K562 (cell line): ENCODE measurements around the gene HOXD1. TPM values are rescaled to one million over a fixed set of nuclear protein-coding genes. Genes with fewer than 3 reads are reported as not detected.

Experiments
- ATAC-seq: fragments of 200-7000 bp; cut with Tn5 transposase; 3 replicates; pipeline ENCODE4 v1.9.1; 2020; ENCODE audit warnings: moderate library complexity
- BruUV-seq: library from RNA; stranded (reverse); fragments of 400-500 nt; replicated peaks from 2 replicates; lab custom pipeline; 2021; lab: Mats Ljungman, UMichigan
- CTCF ChIA-PET: fragments of 300-600 bp; formaldehyde crosslinking; extraction: SDS; loops from one replicate; lab custom pipeline; 2021; ENCODE audit warnings: low intra/inter-chr PET ratio; lab: Yijun Ruan, JAX
- POLR2A ChIA-PET: fragments of 300-600, 350-650 bp; sonication (Branson Sonifier 250); formaldehyde crosslinking; extraction: SDS; loops from one replicate; lab custom pipeline; 2021; ENCODE audit warnings: antibody characterized with exemption, inconsistent platforms; lab: Yijun Ruan, JAX
- DNase-seq, 4 experiments: peaks; one replicate each; pipeline versions ENCODE4 v3.0.0 to v3.0.0-alpha.2; 2011 to 2018; ENCODE audit warnings: low spot score in 3 of 4, mixed read lengths in 3 of 4; ENCODE audit errors: extremely low read depth in 1 of 4
- FAIRE-seq: peaks from 2 replicates; lab custom pipeline; 2011; peaks lifted over from hg19 to GRCh38; lab: Jason Lieb, UNC
- H2AFZ ChIP-seq: 2 replicates; pipeline ENCODE4 v1.6.0; 2011; ENCODE audit warnings: low read depth, low read length, control low read depth, inconsistent platforms
- H3K27ac ChIP-seq: fragments of 200-600 bp; 3 replicates; pipeline ENCODE4 v1.8.0; 2011; ENCODE audit warnings: low read depth, mild to moderate bottlenecking, control low read depth, inconsistent platforms, low read length, moderate library complexity, mixed read lengths; ENCODE audit errors: extremely low read depth
- H3K27me3 ChIP-seq, 2 experiments: fragments of 300-600 bp in 1 of 2; 2 replicates in 1 of 2; 3 replicates in 1 of 2; pipeline versions ENCODE4 v1.6.0 to v1.8.0; 2011; ENCODE audit warnings: inconsistent platforms in 2 of 2, low read length in 2 of 2, mild to moderate bottlenecking in 1 of 2, mixed read lengths in 1 of 2, moderate library complexity in 1 of 2; ENCODE audit not compliant: control insufficient read depth in 2 of 2, insufficient read depth in 2 of 2
- H3K36me3 ChIP-seq: fragments of 300-600 bp; 3 replicates; pipeline ENCODE4 v1.8.0; 2011; ENCODE audit warnings: mild to moderate bottlenecking, low read length, inconsistent platforms; ENCODE audit not compliant: control insufficient read depth, insufficient read depth
- H3K4me1 ChIP-seq, 2 experiments: fragments of 200-600 bp in 1 of 2; replicated peaks in 1 of 2; 2 replicates in 1 of 2; 3 replicates in 1 of 2; pipeline versions ENCODE4 v1.5.1 to v1.8.0; 2011; ENCODE audit warnings: inconsistent platforms in 2 of 2, low read length in 2 of 2, mild to moderate bottlenecking in 1 of 2, mixed read lengths in 1 of 2, moderate library complexity in 1 of 2; ENCODE audit not compliant: control insufficient read depth in 2 of 2, insufficient read depth in 2 of 2
- H3K4me2 ChIP-seq: 2 replicates; pipeline ENCODE4 v1.6.1; 2011; ENCODE audit warnings: low read length, control low read depth, inconsistent platforms, mixed read lengths; ENCODE audit not compliant: insufficient read depth
- H3K4me3 ChIP-seq: fragments of 200-600 bp; sonication (generic), shearing (Covaris generic); 2 replicates; pipeline ENCODE4 v1.5.1; 2016; ENCODE audit warnings: control low read depth, inconsistent platforms
- H3K79me2 ChIP-seq: fragments of 200-600 bp; 3 replicates; pipeline ENCODE4 v1.8.0; 2011; ENCODE audit warnings: low read length, inconsistent platforms; ENCODE audit not compliant: control insufficient read depth, insufficient read depth
- H3K9ac ChIP-seq, 2 experiments: 2 replicates each; pipeline versions ENCODE4 v1.6.0 to v1.6.1; 2011; ENCODE audit warnings: low read depth in 2 of 2, low read length in 2 of 2, control low read depth in 1 of 2, inconsistent platforms in 1 of 2, mild to moderate bottlenecking in 1 of 2, mixed read lengths in 1 of 2; ENCODE audit not compliant: insufficient read depth in 1 of 2
- H3K9me1 ChIP-seq: one replicate; pipeline ENCODE4 v1.6.0; 2011; ENCODE audit warnings: inconsistent platforms, mild to moderate bottlenecking, low read length, moderate library complexity; ENCODE audit not compliant: control insufficient read depth, insufficient read depth
- H3K9me3 ChIP-seq: replicated peaks from 2 replicates; pipeline ENCODE4 v1.5.1; 2011; ENCODE audit warnings: low read depth, low read length, inconsistent platforms; ENCODE audit not compliant: control insufficient read depth, insufficient read depth
- H4K20me1 ChIP-seq: replicated peaks from 2 replicates; pipeline ENCODE4 v1.6.1; 2011; ENCODE audit warnings: low read length, inconsistent platforms, mixed read lengths; ENCODE audit not compliant: control insufficient read depth, insufficient read depth
- ARID4B ChIP-seq: sonication (generic); formaldehyde crosslinking; IDR thresholded peaks from 2 replicates; pipeline ENCODE4 v1.8.0; 2022; ENCODE audit warnings: mild to moderate bottlenecking, missing genetic modification reagents
- ASH1L ChIP-seq: fragments of 450-650 bp; IDR thresholded peaks from 2 replicates; pipeline ENCODE4 v1.6.1; 2018; ENCODE audit warnings: borderline replicate concordance, mild to moderate bottlenecking, low read depth; ENCODE audit not compliant: partially characterized antibody
- CTCFL ChIP-seq: IDR thresholded peaks from 2 replicates; pipeline ENCODE4 v1.6.1; 2011; ENCODE audit warnings: borderline replicate concordance, low read depth, mild to moderate bottlenecking, moderate library complexity, low read length; ENCODE audit not compliant: insufficient read depth, poor library complexity, severe bottlenecking
- HMG20B ChIP-seq: fragments of 250-450 bp; sonication (Bioruptor Pico); IDR thresholded peaks from 2 replicates; pipeline ENCODE4 v1.5.0; 2021; ENCODE audit warnings: mild to moderate bottlenecking
- KAT7 ChIP-seq: sonication (generic); formaldehyde crosslinking; IDR thresholded peaks from 2 replicates; pipeline ENCODE4 v1.8.0; 2022; ENCODE audit warnings: missing genetic modification reagents, mild to moderate bottlenecking, borderline replicate concordance
- KLF13 ChIP-seq: fragments of 450-650 bp; IDR thresholded peaks from 2 replicates; pipeline ENCODE4 v1.6.1; 2016; ENCODE audit warnings: missing genetic modification characterization, low read depth, mild to moderate bottlenecking, missing compliant biosample characterization, moderate library complexity, borderline replicate concordance
- POLR2A ChIP-seq: fragments of 450-650 bp; conservative IDR thresholded peaks from 2 replicates; pipeline ENCODE4 v1.6.1; 2016
- ZBTB5 ChIP-seq: fragments of 450-650 bp; IDR thresholded peaks from 2 replicates; pipeline ENCODE4 v1.6.1; 2017; ENCODE audit warnings: antibody characterized with exemption
- ZC3H8 ChIP-seq: fragments of 450-650 bp; IDR thresholded peaks from 2 replicates; pipeline ENCODE4 v1.6.1; 2017
- ZFP1 ChIP-seq: fragments of 450-650 bp; formaldehyde crosslinking; IDR thresholded peaks from 2 replicates; pipeline ENCODE4 v1.4.0; 2020; ENCODE audit warnings: mild to moderate bottlenecking, mixed read lengths
- ZNF639 ChIP-seq, 2 experiments: fragments of 200-800 bp in 1 of 2; sonication (Bioruptor generic) in 1 of 2; sonication (generic) in 1 of 2; formaldehyde crosslinking in 1 of 2; IDR thresholded peaks in 1 of 2; conservative IDR thresholded peaks in 1 of 2; 2 replicates each; pipeline versions ENCODE4 v1.5.0 to v1.6.1; 2016 to 2020; ENCODE audit warnings: missing compliant biosample characterization in 1 of 2, missing genetic modification characterization in 1 of 2, missing genetic modification reagents in 1 of 2
- WGBS: fragments of 100-300 bp; shearing (Covaris generic); methylation state at CpG from one replicate; pipeline ENCODE4 v1.1.6; 2016; ENCODE audit warnings: low coverage, mixed read lengths; ENCODE audit not compliant: insufficient coverage; ENCODE audit errors: missing lambda C conversion rate; 5-methylcytosine and 5-hydroxymethylcytosine counted together
- in situ Hi-C: fragments of 300-500 bp; cut with MboI; formaldehyde crosslinking; loops from 4 replicates; pipeline ENCODE4 v1.15.0; 2018; ENCODE audit warnings: inconsistent platforms, mixed read lengths
- intact Hi-C: fragments of 100-400 bp; cut with micrococcal nuclease; formaldehyde crosslinking; loops from 2 replicates; pipeline ENCODE4 v1.14.2; 2022
- polyA plus RNA-seq, 8 experiments: library from polyadenylated mRNA; depleted of rRNA in 4 of 8; stranded (reverse) in 5 of 8; unstranded in 3 of 8; fragments of >200 nt; fragmentation: Nextera tagmentation in 2 of 8; fragmentation: Illumina TruSeq in 1 of 8; extraction: Ambion mirVana in 2 of 8; extraction: Trizol in 1 of 8; gene quantifications; 2 replicates each; pipeline versions ENCODE4 v1.2.1 to v1.2.3, GENCODE V29; 2011 to 2014; ENCODE audit warnings: inconsistent platforms in 1 of 8, missing spikeins in 1 of 8
- total RNA-seq, 7 experiments: library from RNA; depleted of rRNA in 6 of 7; stranded (reverse); fragments of >200 nt in 6 of 7; fragmentation: Illumina TruSeq in 2 of 7; extraction: Trizol in 2 of 7; gene quantifications; 2 replicates each; pipeline versions ENCODE4 v1.2.1 to v1.2.3, GENCODE V29; 2011 to 2021; ENCODE audit warnings: low replicate concordance in 1 of 7

Gene HOXD1
- total and polyA plus RNA-seq, 9 of the 15 experiments (the other 6 are each of a cell fraction or from before 2014, with no cell fraction given): not detected

- no peaks in the 10 kb centered on the region for H3K9me1 ChIP-seq
- in situ Hi-C loops: loop anchor here (25.0 kb wide), 2 partner anchors 665 to 1615 kb away; no protein-coding TSS in a partner anchor
- BruUV-seq: no TSS peak
- no peak for TF ChIP-seq KAT7
- no peak for TF ChIP-seq ZC3H8
- no peak for TF ChIP-seq POLR2A
- TF ChIP-seq ZBTB5: no peak
- TF ChIP-seq CTCFL: no peak
- no peak for TF ChIP-seq ZNF639 (CRISPR knock-in tag; conservative IDR thresholded peaks at IDR 0.05 in 1 of 2, IDR thresholded peaks at IDR 0.05 in 1 of 2)
- TF ChIP-seq KLF13: no peak
- no peak for TF ChIP-seq ZFP1 (CRISPR knock-in tag)
- TF ChIP-seq ASH1L: no peak
- TF ChIP-seq ARID4B (CRISPR knock-in tag): no peak
- TF ChIP-seq HMG20B (CRISPR knock-in tag): no peak
Measured at GRCh38 chr2:176147210-176147799, 41.2 kb upstream of the HOXD1 start.

More at GRCh38 chr2:176147210-176147799, 41.2 kb upstream of the HOXD1 start:
- POLR2A ChIA-PET: no interaction called here
- Histone ChIP-seq H4K20me1 (no peaks in the 10 kb centered on the region; the same call in 1 of the 2 replicates), H3K9me3 (no peaks in the 10 kb centered on the region), H3K27me3 (peaks cover 58 to 61% of the 10 kb centered on the region in 2 experiments), H3K9ac (no peak overlapping the region), H3K27ac (no peak overlapping the region), H3K4me2 (no peak overlapping the region), H3K36me3 (no peaks in the 10 kb centered on the region), H3K4me3 (no peak overlapping the region), H3K4me1 (peaks cover 0 to 7% of the 10 kb centered on the region in 2 experiments; a peak in 1 of 5 replicates), H2AFZ (no peak overlapping the region), H3K79me2 (no peaks in the 10 kb centered on the region)
- intact Hi-C loops: loop anchor here (10.0 kb wide), 2 partner anchors 227 to 1607 kb away; no protein-coding TSS in a partner anchor
- CTCF ChIA-PET: no interaction called here
- DNase-seq: no peak
- ATAC-seq: no peak
- FAIRE-seq: no peak
- WGBS: 22% methylated on average over 25 of the region's 32 CpGs
